Stomach smooth muscle (tissue), 2 donors: ENCODE results near the gene ESRP2.

Source experiments
- H3K27ac ChIP-seq: one replicate; pipeline ENCODE4 v1.7.0; 2013; ENCODE audit warnings: mild to moderate bottlenecking, low read length, inconsistent platforms
- H3K27me3 ChIP-seq, 2 donors: one replicate each; pipeline ENCODE4 v1.7.0; 2013; ENCODE audit warnings: low read length in 2 of 2; ENCODE audit not compliant: insufficient read depth in 2 of 2, control insufficient read depth in 1 of 2
- H3K36me3 ChIP-seq, 2 donors: one replicate each; pipeline ENCODE4 v1.7.0; 2013; ENCODE audit warnings: low read length in 2 of 2; ENCODE audit not compliant: control insufficient read depth in 2 of 2, insufficient read depth in 2 of 2
- H3K4me1 ChIP-seq: one replicate; pipeline ENCODE4 v1.7.0; 2013; ENCODE audit warnings: low read length; ENCODE audit not compliant: control insufficient read depth, insufficient read depth
- H3K4me3 ChIP-seq, 2 donors: one replicate each; pipeline ENCODE4 v1.7.0; 2013; ENCODE audit warnings: low read length in 2 of 2
- H3K9ac ChIP-seq, 2 donors: one replicate each; pipeline ENCODE4 v1.7.0; 2013; ENCODE audit warnings: low read length in 2 of 2, mild to moderate bottlenecking in 1 of 2
- H3K9me3 ChIP-seq, 2 donors: one replicate each; pipeline ENCODE4 v1.7.0; 2013; ENCODE audit warnings: low read length in 2 of 2; ENCODE audit not compliant: control insufficient read depth in 2 of 2
- donor health status: healthy.
- donor health status: Pancreatic carcinoma.

ESRP2 gene

GRCh38 chr16:68186877-68187276, 49.0 kb downstream of the ESRP2 start:
- Histone ChIP-seq H3K27ac (no peak overlapping the region), H3K9me3 (no peaks in the 10 kb centered on the region), H3K4me3 (no peak overlapping the region), H3K9ac (no peak overlapping the region), H3K4me1 (no peaks in the 10 kb centered on the region), H3K27me3 (no peaks in the 10 kb centered on the region), H3K36me3 (peaks cover 20 to 23% of the 10 kb centered on the region in 2 donors)

DNA sequence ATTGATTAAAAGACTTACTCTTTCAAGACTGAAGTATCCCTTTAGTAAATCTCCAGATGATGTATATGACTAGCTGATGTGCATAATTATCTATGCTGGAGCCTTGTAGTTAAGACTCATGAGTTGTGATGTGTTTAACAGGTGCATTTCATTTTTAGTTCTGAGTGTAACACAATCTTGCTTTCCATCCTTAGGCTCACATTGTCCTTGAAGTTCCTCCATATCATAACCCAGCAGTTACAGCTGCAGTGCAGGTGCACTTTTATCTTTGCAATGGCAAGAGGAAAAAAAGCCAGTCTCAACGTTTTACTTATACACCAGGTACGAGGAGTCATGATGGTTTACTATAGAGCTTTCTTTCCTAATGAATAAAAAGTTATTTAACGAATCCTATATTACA, 52.9 kb downstream of the ESRP2 start:
- H3K4me1 ChIP-seq: no peaks in the 10 kb centered on the region
- H3K9ac ChIP-seq: no peak overlapping the region
- no peaks in the 10 kb centered on the region for H3K9me3 ChIP-seq
- H3K27me3 ChIP-seq: no peaks in the 10 kb centered on the region
- no peak overlapping the region for H3K27ac ChIP-seq
- H3K4me3 ChIP-seq: no peak overlapping the region
- H3K36me3 ChIP-seq: peaks cover 10 to 12% of the 10 kb centered on the region in 2 donors

GRCh38 chr16:68179855-68180254, 56.1 kb downstream of the ESRP2 start:
- no peaks in the 10 kb centered on the region for H3K9me3 ChIP-seq
- H3K4me3 ChIP-seq: no peak overlapping the region
- no peaks in the 10 kb centered on the region for H3K27me3 ChIP-seq
- no peak overlapping the region for H3K9ac ChIP-seq
- H3K27ac ChIP-seq: no peak overlapping the region
- H3K4me1 ChIP-seq: no peaks in the 10 kb centered on the region
- H3K36me3 ChIP-seq: peaks cover 13 to 15% of the 10 kb centered on the region in 2 donors

GRCh38 chr16:68179196-68179795, 56.6 kb downstream of the ESRP2 start:
- Histone ChIP-seq H3K27ac (no peak overlapping the region), H3K4me1 (no peaks in the 10 kb centered on the region), H3K36me3 (peaks cover 13 to 16% of the 10 kb centered on the region in 2 donors), H3K4me3 (no peak overlapping the region), H3K27me3 (no peaks in the 10 kb centered on the region), H3K9me3 (no peaks in the 10 kb centered on the region), H3K9ac (no peak overlapping the region)
